Adrenal gland (tissue), 5 donors: Measurements from ENCODE around the gene GCH1.

ENCODE experiments used
- CTCF ChIP-seq, 6 experiments: fragments of 450-650 bp in 4 of 6; fragments of 200-600 bp in 2 of 6; sonication (generic) in 1 of 6; IDR thresholded peaks; 1 replicate in 5 of 6; 2 replicates in 1 of 6; pipeline versions ENCODE4 v1.5.1 to v1.8.0; 2016 to 2021; ENCODE audit warnings: antibody characterized with exemption in 6 of 6, mild to moderate bottlenecking in 2 of 6, moderate library complexity in 1 of 6
- POLR2A ChIP-seq, 2 donors: fragments of 450-650 bp; IDR thresholded peaks; one replicate each; pipeline ENCODE4 v1.6.1; 2017; ENCODE audit warnings: antibody characterized with exemption in 2 of 2, mild to moderate bottlenecking in 2 of 2, moderate library complexity in 1 of 2
- donor health status: DM: no; HTN: no; CAD: no.

GRCh38 chr14:54853339-54853738 lies 49.3 kb downstream of the GCH1 start:
- TF ChIP-seq CTCF (IDR thresholded peaks at IDR 0.05): no peak
- no peak for TF ChIP-seq POLR2A (IDR thresholded peaks at IDR 0.05)
